ENCODE results near the gene MADCAM1. TPM values are rescaled to one million over a fixed set of nuclear protein-coding genes. Genes with fewer than 3 reads are reported as not detected.

Gene MADCAM1
- total RNA-seq, 1 donor: 0.72 TPM

DNA sequence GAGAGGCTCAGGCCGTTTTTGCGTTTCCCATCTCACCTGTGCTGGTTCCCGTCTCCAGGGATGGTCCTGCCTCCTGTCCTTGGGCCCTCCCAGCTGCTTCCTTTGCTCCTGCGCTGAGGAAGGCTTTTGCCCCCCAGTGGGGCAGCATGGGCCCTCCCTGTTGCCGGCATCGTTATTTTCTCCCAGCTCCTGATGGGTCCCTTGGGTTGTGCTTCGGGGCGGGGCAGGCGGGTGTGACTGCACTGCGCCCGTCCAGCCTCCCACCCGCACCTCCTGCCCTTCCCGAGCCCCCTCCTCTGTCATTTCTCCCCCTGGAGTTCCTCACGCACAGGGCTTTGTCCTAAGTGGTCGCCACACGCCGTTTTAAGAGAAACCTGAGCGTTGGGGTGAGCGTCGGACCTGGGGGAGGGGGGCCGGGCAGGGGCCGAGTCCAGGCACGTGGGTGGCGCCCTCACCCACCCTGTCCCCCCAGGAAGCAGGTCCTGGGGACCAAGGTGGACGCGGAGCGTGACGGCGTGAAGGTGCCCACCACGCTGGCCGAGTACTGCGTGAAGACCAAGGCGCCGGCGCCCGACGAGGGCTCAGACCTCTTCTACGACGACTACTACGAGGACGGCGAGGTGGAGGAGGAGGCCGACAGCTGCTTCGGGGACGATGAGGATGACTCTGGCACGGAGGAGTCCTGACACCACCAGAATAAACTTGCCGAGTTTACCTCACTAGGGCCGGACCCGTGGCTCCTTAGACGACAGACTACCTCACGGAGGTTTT lies 44.8 kb downstream of the MADCAM1 start:
- no peaks in the 10 kb centered on the region for H3K9me3 ChIP-seq (ENCODE audit: low read depth, low read length)
- no peaks in the 10 kb centered on the region for H3K27me3 ChIP-seq (ENCODE audit: insufficient read depth, low read length)
- no peak for DNase-seq (ENCODE audit: insufficient read length, low spot score, missing footprints)
- H3K79me2 ChIP-seq (ENCODE audit: insufficient read depth, low read length): peaks cover 26% of the 10 kb centered on the region
- no peak overlapping the region for H2AFZ ChIP-seq (ENCODE audit: low read length)
- TF ChIP-seq, protein P1, sequence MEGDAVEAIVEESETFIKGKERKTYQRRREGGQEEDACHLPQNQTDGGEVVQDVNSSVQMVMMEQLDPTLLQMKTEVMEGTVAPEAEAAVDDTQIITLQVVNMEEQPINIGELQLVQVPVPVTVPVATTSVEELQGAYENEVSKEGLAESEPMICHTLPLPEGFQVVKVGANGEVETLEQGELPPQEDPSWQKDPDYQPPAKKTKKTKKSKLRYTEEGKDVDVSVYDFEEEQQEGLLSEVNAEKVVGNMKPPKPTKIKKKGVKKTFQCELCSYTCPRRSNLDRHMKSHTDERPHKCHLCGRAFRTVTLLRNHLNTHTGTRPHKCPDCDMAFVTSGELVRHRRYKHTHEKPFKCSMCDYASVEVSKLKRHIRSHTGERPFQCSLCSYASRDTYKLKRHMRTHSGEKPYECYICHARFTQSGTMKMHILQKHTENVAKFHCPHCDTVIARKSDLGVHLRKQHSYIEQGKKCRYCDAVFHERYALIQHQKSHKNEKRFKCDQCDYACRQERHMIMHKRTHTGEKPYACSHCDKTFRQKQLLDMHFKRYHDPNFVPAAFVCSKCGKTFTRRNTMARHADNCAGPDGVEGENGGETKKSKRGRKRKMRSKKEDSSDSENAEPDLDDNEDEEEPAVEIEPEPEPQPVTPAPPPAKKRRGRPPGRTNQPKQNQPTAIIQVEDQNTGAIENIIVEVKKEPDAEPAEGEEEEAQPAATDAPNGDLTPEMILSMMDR (IDR thresholded peaks at IDR 0.05; ENCODE audit: extremely low read depth, low read depth, low read length): no peak
- no peaks in the 10 kb centered on the region for H3K4me1 ChIP-seq (ENCODE audit: insufficient read depth, low read length)
- no peak overlapping the region for H3K4me3 ChIP-seq (ENCODE audit: insufficient read depth, low read length)
- H3K36me3 ChIP-seq (ENCODE audit: insufficient read depth, low read length): peaks cover 10% of the 10 kb centered on the region
- H3K4me2 ChIP-seq (ENCODE audit: insufficient read depth, low read length): no peak overlapping the region
- no peak overlapping the region for H3K27ac ChIP-seq (ENCODE audit: low read depth, low read length)
- H4K20me1 ChIP-seq (ENCODE audit: insufficient read depth, low read length): peaks cover 17% of the 10 kb centered on the region

DNA sequence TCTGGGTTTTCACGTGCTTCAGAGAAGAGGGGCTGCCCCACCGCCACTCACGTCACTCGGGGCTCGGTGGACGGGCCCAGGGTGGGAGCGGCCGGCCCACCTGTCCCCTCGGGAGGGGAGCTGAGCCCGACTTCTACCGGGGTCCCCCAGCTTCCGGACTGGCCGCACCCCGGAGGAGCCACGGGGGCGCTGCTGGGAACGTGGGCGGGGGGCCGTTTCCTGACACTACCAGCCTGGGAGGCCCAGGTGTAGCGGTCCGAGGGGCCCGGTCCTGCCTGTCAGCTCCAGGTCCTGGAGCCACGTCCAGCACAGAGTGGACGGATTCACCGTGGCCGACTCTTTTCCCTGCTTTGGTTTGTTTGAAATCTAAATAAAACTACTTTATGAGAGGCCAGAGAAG lies 45.4 kb downstream of the MADCAM1 start:
- H3K79me2 ChIP-seq (ENCODE audit: insufficient read depth, low read length): peaks cover 20% of the 10 kb centered on the region
- H3K27me3 ChIP-seq (ENCODE audit: insufficient read depth, low read length): no peaks in the 10 kb centered on the region
- peaks cover 4% of the 10 kb centered on the region for H3K36me3 ChIP-seq (ENCODE audit: insufficient read depth, low read length)
- TF ChIP-seq, protein P1 (IDR thresholded peaks at IDR 0.05; ENCODE audit: extremely low read depth, low read depth, low read length): no peak
- no peak overlapping the region for H2AFZ ChIP-seq (ENCODE audit: low read length)
- no peaks in the 10 kb centered on the region for H3K9me3 ChIP-seq (ENCODE audit: low read depth, low read length)
- no peaks in the 10 kb centered on the region for H3K4me1 ChIP-seq (ENCODE audit: insufficient read depth, low read length)
- H3K4me3 ChIP-seq (ENCODE audit: insufficient read depth, low read length): no peak overlapping the region
- H3K27ac ChIP-seq (ENCODE audit: low read depth, low read length): no peak overlapping the region
- no peak for DNase-seq (ENCODE audit: insufficient read length, low spot score, missing footprints)
- no peak overlapping the region for H3K4me2 ChIP-seq (ENCODE audit: insufficient read depth, low read length)
- H4K20me1 ChIP-seq (ENCODE audit: insufficient read depth, low read length): peaks cover 12% of the 10 kb centered on the region

DNA sequence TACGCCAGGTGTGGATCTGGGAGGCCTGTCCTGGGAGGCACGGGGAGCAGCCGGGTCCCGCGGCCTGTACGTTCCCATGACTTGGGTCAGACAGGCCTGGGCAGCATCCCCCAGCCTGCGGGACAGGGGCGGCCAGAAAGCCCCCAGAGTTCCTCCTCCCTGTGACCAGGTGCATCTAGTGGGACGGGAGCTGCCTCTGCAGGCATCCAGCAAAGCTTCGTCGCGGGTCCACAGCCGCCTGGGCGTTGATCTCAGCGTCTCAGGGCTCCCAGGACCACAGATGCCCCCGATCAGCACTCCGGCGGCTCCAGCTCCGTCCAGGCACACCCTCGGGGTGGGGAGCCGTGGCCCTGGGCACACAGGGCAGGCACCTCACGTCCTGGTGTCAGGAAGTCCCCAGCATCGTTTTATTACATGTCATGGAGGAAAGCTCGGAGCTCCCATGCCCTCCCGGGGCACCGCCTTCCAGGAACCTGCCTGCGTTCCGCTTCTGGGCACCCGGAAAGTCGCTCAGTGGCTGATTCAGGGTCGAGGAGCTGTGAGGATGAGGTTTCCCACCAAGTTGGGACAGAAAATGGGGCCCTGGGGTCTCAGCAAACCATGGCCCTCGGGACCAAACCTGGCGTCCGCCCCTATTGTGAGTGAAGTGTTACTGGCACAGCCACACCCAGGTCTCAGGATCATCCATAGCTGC lies 46.0 kb downstream of the MADCAM1 start:
- no peaks in the 10 kb centered on the region for H3K27me3 ChIP-seq (ENCODE audit: insufficient read depth, low read length)
- no peak overlapping the region for H3K4me3 ChIP-seq (ENCODE audit: insufficient read depth, low read length)
- H3K36me3 ChIP-seq (ENCODE audit: insufficient read depth, low read length): peaks cover 3% of the 10 kb centered on the region
- H3K79me2 ChIP-seq (ENCODE audit: insufficient read depth, low read length): peaks cover 15% of the 10 kb centered on the region
- TF ChIP-seq, protein P1 (IDR thresholded peaks at IDR 0.05; ENCODE audit: extremely low read depth, low read depth, low read length): no peak
- no peak overlapping the region for H3K4me2 ChIP-seq (ENCODE audit: insufficient read depth, low read length)
- no peaks in the 10 kb centered on the region for H3K9me3 ChIP-seq (ENCODE audit: low read depth, low read length)
- H3K27ac ChIP-seq (ENCODE audit: low read depth, low read length): no peak overlapping the region
- no peaks in the 10 kb centered on the region for H3K4me1 ChIP-seq (ENCODE audit: insufficient read depth, low read length)
- DNase-seq (ENCODE audit: insufficient read length, low spot score, missing footprints): peak; percentile 70
- H4K20me1 ChIP-seq (ENCODE audit: insufficient read depth, low read length): peaks cover 12% of the 10 kb centered on the region
- H2AFZ ChIP-seq (ENCODE audit: low read length): no peak overlapping the region

DNA sequence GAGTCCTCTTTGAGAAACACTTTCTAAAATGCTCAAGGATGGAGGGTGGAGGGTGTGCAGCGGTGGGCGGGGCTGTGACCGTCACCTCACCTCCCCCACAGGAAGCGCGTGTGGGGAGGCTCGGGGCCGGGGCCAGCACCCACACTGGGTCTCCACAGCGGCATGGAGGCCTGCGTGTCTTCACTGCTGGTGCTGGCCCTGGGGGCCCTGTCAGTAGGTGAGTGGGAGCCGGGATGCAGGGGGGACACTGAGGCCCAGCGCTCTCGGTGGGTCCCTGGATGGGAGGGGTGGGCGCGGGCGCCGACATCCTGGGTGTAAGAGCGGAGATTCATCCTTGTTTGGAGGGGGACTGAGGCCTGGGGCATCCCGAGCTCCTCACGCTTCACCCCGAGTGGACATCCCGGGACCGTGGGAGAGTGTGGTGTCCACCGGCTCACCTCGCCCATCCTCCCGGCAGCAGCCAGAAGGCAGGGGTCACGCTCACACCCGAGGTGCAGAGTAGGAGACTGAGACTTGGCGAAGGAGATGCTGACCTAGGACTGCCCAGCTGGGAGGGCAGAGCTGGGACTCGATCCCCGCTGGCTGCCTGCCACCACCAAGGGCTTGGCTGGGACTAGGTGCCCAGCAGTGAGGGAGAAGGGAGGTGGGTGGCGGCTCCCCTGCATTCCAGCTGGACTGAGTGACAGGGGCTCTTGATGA lies 47.8 kb downstream of the MADCAM1 start, which contains the start of gene GZMM:
TSS of gene GZMM (plus strand) at position 144 of the 699 bp plus-strand sequence. CDS start at position 163, 19 bp downstream.
- Histone ChIP-seq H3K79me2 (ENCODE audit: insufficient read depth, low read length) (peaks cover 4% of the 10 kb centered on the region), H3K4me3 (ENCODE audit: insufficient read depth, low read length) (no peak within 1 kb of the TSS), H3K9me3 (ENCODE audit: low read depth, low read length) (no peaks in the 10 kb centered on the region), H3K27ac (ENCODE audit: low read depth, low read length) (no peak within 1 kb of the TSS), H3K27me3 (ENCODE audit: insufficient read depth, low read length) (no peaks in the 10 kb centered on the region), H2AFZ (ENCODE audit: low read length) (no peak within 1 kb of the TSS), H3K4me1 (ENCODE audit: insufficient read depth, low read length) (no peaks in the 10 kb centered on the region), H3K4me2 (ENCODE audit: insufficient read depth, low read length) (no peak within 1 kb of the TSS), H3K36me3 (ENCODE audit: insufficient read depth, low read length) (no peaks in the 10 kb centered on the region), H4K20me1 (ENCODE audit: insufficient read depth, low read length) (peaks cover under 1% of the 10 kb centered on the region)
- TF ChIP-seq, protein P1 (IDR thresholded peaks at IDR 0.05; ENCODE audit: extremely low read depth, low read depth, low read length): no peak
- peak; percentile 88 for DNase-seq (ENCODE audit: insufficient read length, low spot score, missing footprints)

All from osteoblast (primary cell).